ENCODE measurements around the gene SOX1.

Gene SOX1

DNA sequence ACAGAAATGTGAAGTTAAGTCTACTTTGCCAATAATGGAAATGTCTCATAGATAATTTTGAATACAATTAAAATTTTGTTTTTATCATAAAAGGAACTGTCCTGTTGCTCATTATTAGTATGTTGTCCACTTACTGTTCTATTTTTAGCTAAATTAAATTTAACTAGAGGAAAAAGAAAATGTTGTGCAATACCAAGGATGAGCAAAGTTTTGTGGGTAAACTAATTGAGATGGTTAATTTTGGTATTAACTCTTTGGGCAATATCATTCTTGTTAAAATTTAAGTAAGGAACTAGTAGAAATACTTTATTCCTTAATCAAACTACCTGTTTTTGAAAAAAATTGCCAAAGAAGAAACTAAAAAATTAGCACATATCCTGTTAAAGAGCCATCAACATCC lies 43.5 kb downstream of the SOX1 start:
- DNase-seq (ENCODE audit: low spot score): no peak

DNA sequence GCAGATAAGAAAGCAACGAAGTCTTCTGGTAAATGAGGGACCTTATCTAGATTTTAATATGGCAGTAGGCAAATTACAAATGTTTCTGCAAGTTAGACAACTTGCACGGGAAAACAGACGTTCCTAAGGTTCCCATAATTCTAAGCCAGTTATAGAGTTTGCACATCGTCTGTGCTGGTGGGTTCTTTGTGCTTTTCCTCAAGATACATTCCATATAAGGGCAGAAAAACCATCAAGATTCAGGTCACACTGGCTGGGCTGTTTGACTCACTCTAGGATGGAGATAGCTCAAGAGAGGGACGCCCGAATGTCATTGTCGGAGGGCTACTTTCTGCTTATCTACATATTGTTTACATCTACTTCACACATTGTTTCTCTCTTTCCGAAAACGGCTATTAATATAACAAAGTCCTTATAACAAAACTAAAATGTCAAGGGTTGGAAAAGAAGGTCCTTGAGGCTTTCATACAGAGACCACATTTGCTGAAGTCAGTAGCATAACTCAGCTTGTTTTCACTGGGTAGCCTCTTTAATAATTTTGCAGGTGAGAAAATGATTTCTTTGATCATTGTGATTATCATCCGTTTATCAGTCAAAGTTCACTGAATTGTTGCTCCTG lies 44.4 kb downstream of the SOX1 start:
- DNase-seq (ENCODE audit: low spot score): no peak

DNA sequence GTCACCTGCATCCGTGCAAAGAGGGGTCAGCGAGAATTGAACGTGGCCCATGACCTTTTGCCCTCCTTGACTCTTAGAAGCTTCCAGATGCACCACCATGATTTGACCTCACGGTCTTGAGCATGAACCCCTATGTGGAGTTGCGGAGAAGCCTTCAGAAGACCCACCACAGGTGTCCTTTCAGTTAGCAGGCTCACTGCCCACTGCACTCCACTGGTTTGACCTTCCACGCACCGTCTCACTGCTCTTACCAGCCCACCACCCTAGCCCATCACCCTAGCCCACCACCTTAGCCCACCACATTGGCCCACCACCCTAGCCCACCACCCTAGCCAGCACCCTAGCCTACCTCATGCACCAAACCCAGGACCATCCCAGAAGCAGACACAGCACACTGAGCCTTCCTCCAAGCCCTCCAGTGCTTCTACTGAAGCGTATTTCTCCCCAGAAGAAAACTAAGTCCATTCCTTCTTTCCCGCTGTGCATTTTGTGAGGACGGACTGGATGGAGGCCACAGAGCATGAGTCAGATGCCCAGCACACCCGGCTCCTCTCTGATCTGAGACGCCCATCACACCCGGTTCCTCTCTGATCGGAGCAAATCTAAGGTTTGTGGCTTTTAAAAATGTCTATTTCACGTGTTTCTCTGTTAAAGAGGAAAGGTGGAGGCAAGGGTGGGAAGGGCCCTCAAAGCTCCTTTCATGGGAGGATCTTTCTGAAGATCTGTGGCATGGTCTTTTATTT lies 45.8 kb downstream of the SOX1 start:
- DNase-seq (ENCODE audit: low spot score): no peak

DNA sequence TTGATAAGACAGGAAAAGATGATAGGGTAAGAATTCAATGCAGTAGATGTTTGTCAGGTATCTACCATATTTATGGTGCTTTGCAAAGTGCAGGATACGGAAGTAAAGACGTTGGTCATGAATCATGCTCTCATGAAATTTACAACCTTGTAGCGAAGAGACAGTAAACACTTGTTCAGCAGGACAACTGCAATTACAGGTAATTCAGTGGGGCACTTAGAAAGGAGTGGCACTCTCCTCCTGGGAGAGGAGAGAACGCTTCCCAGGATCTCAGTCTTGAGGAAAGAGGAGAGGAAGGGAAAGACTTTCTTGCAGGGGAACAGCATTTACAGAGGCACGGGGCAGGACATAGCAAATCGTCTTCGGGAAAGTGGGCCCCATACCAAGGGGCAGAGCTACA lies 46.4 kb downstream of the SOX1 start:
- no peak for DNase-seq (ENCODE audit: low spot score)

DNA sequence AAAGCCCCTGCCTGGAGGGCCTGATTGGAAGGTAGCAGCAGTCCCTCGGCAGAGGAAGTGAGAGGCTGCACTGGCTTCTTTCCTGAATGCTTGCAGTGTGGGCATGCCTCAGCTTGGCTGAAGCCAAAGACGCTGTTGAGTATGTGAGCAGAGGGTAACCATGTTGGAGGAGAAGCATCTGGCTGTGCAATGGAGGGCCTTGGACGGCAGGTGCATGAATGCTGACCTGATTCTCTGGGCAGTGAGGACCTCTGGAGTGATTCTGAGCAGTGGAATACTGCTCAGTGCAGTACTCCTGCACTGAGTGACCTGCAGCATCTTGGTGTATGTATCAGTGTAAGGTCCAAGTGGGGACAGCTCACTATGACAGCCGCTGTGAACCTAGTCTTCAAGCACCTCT lies 46.9 kb downstream of the SOX1 start:
- no peak for DNase-seq (ENCODE audit: low spot score)

DNA sequence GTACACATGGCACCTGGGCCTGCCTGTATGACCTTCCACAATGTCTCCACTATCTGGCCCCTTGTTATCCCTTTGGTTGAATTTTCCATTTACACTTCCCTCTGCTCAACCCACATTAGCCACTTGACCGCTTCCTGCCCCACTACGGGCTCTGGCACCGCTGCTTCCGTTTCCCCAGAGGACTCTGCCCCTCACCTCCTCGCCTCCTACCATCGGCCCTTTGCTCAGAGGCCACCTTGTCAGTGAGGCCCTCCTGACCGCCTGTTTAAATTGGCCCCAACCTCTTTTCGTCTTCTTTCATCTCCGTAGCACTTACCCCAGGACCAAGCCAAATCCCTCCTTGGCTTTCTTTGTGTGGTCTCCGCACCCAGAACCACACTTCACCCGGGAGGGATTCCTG lies 47.4 kb downstream of the SOX1 start:
- DNase-seq (ENCODE audit: low spot score): no peak

DNA sequence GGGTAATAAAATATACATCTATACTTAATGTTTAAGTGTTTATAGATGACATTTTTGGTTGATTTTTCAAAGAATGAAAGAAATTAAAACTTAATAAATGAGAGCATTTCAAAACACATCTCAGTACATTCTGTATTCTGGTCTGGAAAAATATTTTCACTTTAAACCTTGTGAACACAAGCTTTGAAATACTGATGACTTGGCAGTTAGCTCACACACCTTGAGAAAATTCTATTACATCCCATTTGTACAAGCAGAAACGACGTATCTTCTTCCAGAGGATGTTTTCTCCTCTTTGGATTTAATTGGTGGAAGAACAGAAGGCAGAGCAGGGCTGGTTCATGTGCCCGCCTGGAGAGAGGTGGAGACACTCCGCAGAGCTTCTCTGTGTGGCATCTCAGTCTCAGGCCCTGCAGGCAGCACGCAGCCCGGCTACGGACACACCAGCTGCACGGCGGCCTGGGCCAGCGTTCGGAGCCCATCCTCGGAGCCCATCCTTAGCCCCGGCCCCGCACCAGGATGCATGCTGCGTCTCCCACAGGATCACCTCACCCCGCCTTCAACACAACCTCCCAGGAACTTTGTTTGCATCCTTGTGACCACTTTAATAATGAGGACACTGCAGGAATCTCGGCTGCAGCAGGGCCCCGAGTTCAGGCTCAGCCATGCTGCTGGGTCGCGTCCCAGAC lies 48.6 kb downstream of the SOX1 start:
- DNase-seq (ENCODE audit: low spot score): no peak

DNA sequence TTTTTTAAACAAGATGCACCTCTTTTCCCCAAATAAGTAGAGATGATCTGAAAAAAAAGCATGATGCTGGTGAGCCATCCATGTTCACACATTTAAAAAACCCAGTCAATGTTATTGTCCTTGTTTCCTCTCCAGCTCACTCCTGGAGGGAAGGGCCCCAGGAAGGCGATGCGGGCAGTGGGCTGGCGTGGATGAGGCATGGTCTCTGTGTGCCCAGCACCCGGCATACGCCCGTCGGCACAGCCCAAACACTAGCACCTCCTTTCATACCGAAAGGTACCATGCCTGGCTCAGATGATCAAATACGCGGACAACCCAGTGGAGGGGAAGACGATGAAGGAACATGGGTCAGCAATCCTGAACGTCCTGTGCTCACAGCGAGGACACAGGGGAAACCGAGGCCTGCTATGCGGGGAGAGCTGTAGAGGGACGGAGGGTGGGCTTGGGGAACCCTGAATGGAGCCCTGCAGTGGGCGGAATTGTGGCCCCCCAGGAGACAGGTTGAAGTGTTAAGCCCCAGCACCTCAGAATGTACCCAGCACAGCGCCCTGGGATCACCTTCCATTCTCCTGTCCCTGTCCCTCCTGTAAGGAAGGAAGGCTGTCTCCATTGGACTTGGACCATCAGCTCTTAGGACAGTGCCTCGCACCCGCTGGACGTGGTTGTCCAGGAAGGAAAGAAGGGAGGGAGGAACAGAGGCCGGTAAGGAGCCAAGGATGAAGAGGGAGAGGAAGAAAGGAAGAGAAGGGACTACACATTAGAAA lies 49.4 kb downstream of the SOX1 start:
- no peak for DNase-seq (ENCODE audit: low spot score)

DNA sequence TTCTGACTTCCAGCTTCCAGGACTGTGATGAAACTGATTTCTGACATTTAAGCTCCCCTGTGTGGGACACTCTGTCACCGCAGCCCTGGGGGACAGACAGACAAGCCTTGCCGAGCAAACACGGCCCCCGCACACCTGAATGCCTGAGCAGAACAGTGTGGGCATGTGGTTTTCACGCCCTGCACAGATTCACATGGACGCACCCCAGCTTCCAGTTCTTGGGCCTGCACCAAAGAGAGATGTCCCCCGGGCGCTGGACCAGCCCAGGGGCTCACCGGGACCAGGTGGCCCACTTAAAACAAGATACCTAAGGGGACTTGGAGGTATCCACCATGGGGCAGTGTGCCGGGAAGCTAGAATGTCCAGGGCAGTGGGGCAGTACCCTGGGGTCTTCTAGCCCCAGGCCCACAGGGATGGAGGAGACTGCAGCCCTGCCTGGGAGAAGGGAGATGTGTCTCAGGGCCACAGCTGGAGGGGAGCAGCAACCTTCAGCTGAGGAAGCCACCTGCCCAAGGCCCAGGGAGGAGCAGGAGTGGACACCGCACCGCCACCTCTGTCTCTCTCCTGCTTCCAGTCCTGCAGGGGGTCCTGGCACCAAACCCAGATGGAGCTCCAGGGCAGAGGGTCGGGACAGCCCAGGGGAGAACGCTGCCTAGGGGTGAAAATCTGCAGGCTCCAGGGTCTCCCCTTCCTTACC lies 50.5 kb downstream of the SOX1 start:
- DNase-seq (ENCODE audit: low spot score): no peak

DNA sequence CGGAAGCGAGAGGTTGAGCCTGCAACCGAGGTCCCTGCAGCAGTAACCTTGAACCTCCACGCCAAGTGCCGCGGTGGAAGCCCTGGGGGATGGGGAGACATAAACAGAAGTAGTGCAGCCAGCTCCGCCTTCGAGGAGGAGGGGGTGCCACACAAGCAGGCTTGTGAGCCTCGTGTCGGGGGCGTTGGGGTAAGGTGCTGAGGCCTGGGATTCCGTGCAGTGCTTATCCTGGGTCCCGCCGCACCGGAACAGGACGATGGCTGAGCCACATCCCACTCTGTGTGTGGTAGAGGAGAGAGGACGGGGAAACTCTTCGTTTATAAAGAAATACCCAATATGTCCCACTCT lies 51.0 kb downstream of the SOX1 start:
- DNase-seq (ENCODE audit: low spot score): no peak

DNA sequence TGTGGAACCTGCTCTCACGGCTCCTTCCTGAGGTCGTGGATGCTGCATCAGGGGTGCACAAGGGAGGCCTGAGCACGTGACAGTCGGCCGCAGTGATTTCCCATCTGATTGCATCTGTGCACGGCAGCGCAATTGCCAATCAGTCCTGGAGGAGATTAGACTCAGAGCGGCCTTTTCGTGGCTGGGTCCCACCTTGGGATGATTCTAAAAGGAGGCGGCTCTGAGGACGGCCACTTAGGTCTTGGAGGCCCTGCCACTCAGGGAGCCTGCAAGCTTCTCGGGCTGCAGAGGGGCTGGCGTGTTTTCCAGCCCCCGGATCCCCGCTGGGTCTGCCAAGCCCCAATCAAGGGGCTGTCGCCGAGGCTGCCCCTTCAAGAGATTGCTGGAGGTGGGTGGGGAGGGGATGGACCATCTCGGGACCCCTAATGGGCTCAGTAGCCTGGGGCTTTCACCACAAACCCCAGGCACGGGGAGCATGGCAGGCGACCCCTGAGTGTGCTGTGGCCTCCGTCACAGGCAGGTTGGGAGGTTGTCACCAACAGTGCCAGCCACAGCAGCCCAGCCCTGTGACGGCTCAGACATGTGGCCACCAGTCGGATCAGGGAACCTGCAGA lies 51.6 kb downstream of the SOX1 start:
- DNase-seq (ENCODE audit: low spot score): no peak

DNA sequence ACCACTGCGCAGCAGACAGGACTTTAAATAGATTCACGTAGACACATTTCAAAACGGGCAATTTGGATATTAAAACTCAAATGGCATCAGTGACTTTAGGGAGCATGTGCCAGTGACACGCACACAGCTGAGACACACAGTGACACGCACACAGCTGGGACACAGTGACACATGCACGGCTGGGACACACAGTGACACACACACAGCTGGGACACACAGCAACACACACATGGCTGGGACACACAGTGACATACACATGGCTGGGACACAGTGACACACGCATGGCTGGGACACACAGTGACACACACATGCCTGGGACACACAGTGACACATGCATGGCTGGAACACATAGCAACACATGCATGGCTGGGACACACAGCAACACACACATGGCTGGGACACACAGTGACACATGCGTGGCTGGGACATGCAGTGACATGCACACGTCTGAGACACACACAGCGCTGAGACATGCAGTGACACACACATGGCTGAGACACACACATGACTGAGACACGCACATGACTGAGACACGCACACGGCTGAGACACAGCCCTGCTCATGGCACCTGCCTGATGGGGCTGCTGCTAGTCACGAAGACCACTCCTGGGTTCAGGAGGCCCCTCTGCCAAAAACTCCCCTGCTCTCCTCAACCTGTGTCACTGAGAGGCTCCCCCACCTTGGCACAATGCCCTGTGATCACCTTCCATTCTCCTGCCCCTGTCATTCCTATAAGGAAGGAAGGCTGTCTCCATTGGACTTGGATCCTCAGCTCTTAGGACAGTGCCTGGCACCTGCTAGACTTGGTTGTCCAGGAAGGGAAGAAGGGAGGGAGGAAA lies 52.5 kb downstream of the SOX1 start:
- no peak for DNase-seq (ENCODE audit: low spot score)

DNA sequence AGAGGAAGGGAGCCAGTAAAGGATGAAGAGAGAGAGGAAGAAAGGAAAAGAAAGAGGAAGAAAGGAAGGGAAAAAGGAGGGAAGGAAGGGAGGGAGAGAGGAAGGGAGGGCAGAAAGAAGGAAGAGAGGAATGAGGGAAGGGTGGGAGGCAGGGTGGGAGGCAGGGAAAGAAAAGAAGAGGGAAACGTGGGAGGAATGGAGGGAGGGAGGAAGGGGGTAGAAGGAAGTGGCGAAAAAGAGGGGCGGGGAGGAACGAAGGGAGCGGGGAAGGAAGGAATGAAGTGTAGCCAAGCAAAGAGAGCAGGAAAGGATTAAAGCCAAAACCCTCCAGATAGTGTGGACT lies 53.1 kb downstream of the SOX1 start:
- DNase-seq (ENCODE audit: low spot score): no peak
